NCI-H526 treated with DMSO at 0.1 percent for 48 hours (cell line): ENCODE data around the gene METTL4.

Source experiments
- DNase-seq: peaks from one replicate; lab custom pipeline; 2025; lab: John Stamatoyannopoulos, UW

Gene METTL4

DNA sequence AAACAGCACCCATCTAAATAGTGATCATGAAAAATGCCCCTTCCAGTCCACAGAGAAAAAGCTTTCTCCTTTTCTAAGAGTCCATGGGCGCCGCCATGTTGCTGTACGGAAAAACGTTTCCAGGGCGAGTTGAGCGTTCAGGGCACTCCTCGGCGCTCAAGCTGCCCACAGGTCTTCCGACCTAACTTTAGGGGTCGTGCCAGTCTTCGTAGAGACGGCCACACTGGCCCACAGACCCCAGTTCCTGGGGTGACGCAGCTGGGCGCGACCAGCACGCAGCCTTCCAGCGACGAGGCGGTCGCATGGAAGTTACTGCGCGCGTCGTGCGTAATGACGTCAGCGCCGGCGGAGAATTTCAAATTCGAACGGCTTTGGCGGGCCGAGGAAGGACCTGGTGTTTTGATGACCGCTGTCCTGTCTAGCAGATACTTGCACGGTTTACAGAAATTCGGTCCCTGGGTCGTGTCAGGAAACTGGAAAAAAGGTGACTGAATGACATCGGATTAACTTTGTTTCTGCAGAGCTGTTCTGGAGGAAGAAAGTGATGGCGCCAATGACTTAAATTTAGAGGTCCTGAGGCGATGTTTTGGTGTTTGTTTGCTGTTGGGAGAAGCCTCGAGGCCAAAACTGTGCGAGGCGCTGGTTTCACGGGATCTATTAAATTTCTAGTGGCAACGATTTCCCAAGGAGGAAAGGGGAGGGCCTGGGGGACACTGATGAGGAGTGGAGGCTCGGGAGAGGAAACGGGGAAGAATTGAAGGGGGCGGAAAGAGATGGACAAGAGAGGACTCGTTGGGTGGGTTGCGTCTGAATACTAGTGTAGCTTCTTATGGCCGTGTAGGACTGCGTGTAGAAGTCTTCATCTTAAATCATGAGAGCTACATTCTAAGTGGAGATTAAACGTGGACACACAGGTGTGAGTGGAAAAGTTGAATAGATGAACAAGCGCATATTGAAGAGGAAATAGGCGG lies at the start of gene METTL4, which contains the start of gene NDC80:
TSS of gene METTL4 (minus strand) at position 306 of the 971 bp plus-strand sequence. CDS start 4,289 bp downstream, outside the sequence.
TSS of gene NDC80 (plus strand) at position 358 of the 971 bp plus-strand sequence. CDS start 1,429 bp downstream, outside the sequence.
- DNase-seq, result peak; percentile 50

GRCh38 chr18:2618009-2618408 lies 46.7 kb upstream of the METTL4 start:
- no peak for DNase-seq

GRCh38 chr18:2617401-2617998 lies 46.2 kb upstream of the METTL4 start:
- no peak for DNase-seq

GRCh38 chr18:2612996-2613395 lies 41.7 kb upstream of the METTL4 start:
- DNase-seq, result no peak

DNA sequence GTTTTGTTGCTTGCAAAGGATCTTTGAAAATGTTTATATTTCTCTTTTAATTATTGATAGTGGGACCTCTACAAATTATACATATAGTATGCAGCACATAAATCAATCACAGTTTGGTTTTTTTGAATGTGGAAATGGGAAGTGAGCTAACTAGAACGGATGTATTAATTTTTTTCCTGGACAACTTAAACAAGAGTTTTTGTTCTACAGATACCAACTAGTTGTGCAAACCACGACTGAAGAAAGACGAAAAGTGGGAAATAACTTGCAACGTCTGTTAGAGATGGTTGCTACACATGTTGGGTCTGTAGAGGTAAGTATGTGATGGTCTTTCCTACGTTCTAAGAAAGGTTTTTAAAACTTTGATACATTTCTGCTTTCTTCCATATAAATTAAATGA lies 39.2 kb upstream of the METTL4 start:
- DNase-seq, result no peak

- DNase-seq, result no peak
Observed at GRCh38 chr18:2609604-2610003, 38.3 kb upstream of the METTL4 start.

DNA sequence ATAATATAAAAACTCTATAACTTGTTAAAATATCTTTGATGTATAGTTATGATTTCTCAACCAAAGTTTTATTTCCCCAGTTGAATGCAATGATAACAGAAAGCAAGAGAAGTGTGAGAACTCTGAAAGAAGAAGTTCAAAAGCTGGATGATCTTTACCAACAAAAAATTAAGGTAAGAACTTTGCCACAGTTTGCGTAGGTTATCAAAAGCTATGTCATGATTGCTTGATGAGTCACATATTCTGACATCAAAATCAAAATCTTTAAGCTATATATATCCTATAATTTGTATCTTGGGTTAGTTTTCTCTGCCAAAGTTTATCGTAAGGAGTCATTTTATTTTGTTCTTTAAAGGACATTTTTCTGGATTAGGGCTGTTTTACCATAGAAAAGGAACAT lies 35.0 kb upstream of the METTL4 start:
- no peak for DNase-seq

GRCh38 chr18:2602844-2603243 lies 31.5 kb upstream of the METTL4 start:
- DNase-seq, result no peak

DNA sequence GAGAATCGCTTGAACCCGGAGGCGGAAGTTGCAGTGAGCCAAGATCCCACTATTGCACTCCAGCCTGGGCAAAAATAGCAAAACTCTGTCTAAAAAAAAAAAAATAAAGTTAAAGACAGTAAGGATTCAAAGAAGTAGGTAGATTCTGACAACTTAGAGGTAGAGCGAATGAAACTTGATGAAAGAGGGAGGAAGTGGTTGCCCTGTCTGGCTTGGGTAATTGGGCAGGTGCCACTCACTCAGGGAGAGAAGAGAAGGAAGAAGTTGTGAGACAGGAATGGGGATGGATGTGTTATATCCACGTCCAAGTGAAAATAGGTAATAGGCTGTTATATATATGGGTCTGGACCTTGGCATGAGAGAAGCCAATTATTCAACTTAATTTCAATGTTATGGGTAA lies 26.3 kb upstream of the METTL4 start:
- no peak for DNase-seq

DNA sequence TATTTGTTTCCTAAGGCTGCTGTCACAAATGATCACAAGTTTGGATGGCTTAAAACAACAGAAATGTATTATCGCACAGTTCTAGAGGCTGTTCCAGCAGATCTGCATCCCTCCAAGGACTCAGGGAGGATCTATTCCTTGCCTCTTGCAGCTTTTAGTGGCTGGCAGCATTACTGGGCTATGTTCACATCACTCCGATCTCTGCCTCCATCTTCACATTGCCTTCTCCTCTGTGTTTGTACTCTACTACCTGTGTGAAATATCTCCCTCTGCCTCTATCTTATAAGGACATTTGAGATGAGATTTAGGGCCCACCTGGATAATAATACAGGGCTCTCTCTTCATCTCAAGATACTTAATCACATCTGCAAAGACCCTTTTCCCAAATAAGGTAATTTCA lies 19.0 kb upstream of the METTL4 start:
- no peak for DNase-seq

DNA sequence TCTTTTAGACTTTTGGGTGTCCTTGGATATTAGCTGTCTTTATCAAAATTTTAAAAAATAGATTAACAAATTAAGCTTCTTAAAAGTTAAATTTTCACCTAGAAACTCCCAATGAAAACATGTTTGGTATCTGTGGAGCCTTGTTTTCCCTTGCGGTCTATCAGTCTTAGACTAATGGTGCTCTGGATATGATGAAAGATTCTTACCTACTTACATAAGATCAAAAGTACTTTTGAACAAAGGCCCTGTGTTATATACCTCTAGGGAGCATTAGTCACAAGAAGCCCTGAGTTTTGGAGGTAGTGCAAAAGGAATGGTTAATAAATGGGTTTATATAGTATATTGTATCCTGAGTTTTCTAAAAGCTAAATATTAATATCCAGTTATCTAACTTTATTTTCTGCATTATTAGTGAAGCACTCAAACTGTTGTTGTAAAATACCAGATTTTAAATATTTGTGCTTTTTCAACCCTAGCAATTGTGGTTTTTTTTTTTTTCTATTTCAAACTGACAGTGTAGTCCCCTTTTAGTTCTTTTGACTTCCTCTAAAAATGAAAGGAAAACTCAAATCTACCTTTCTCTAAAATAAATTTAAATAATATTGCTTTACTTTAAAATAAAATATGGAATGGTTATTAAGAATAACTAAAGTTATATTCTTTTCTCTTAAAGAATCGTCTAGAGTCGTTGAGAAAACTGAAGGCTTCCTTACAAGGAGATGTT lies 18.2 kb upstream of the METTL4 start:
- no peak for DNase-seq

DNA sequence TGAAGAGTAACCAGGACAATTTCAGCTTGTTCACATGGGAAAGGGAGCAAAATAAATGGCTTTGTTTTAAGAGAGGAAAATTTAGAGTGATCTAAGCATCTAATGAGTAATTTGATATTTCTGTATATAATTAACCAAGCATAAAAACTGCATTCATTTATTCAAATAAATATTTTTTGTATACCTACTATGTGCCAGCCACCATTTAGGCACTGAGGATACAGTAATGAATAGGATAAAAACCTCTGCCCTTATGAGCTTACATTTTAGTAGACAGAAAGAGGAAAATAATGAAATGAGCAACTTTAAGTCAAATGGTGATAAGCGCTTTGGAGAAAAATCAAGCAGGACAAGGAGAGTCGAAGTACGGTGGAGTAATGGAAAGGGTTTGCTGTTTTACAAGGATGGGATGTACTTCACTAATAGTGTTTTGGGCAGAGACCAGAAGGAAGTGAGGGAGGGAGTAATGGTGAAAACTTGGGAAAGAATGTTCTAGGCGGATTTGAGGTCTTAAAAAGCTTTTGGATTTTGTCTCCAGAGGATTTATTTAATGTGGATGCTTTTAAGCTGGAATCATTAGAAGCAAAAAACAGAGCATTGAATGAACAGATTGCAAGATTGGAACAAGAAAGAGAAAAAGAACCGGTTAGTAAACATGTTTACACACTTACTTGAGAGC lies 17.5 kb upstream of the METTL4 start:
- DNase-seq, result no peak

- DNase-seq, result no peak
Observed at GRCh38 chr18:2587788-2588187, 16.5 kb upstream of the METTL4 start.

DNA sequence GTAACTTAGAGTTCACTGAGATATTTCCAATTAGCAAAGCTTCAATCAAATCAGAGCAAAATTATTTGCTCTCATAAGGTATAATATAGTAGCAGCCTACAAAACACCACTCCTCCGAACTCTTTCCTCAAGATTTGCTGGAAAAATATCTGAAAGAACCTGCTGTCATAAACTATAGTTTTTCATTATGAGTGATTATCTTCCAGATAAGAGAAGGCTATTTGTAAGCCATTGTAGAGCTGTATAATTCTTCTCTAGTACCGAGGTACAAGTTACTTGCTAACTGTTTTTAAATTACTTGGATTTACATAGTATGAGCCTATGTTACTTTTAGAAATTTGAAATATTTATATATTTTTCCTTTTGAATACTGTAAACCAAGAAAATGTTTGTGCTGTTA lies 2.1 kb upstream of the METTL4 start:
- peak; percentile 4 for DNase-seq

GRCh38 chr18:2572892-2573291 lies 1.6 kb upstream of the METTL4 start:
- no peak for DNase-seq

- no peak for DNase-seq
Observed at GRCh38 chr18:2572171-2572569, 865 bp upstream of the METTL4 start.

GRCh38 chr18:2570772-2571199 lies 519 bp downstream of the METTL4 start:
- DNase-seq, result no peak

- DNase-seq, result no peak
Observed at GRCh38 chr18:2569338-2570207, 1.7 kb downstream of the METTL4 start.

- DNase-seq, result no peak
Observed at GRCh38 chr18:2568605-2569004, 2.7 kb downstream of the METTL4 start.

DNA sequence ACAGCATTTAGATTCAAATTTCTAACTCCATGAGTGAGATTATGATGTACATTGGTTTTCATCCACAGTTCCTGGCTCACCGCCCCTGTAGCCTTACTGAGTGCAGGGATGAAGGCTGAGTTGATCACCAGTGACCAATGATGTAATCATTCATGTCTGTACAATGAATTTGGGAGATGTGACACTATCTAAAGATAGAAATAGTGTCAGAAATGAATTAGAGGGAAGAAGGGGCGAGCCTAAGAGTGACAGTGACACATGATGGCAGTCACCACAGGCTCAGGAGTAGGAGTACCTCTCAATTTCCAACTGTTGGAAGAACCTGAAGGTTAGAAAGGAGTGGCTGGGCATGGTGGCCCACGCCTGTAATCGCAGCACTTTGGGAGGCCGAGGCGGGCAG lies 3.2 kb downstream of the METTL4 start:
- no peak for DNase-seq

DNA sequence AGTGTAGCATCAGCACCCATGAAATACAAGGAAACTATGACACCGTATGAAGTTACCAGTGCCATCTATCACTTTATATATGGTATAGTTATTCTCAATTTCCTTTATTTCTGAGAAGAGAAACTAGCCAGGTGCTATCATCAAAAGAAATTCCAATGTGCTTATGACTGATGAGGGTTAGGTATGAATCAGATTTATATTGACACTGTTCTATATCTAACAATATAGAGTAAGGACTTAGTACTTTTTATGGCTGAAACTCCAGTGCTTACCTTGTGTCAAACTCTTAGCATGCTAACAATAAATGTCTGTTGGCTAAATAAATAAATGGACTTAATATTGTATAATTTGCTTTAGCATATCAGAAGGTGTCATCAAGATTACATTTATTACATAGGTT lies 6.9 kb downstream of the METTL4 start:
- DNase-seq, result no peak
